Effector CD4-positive, alpha-beta T cell (primary cell): ENCODE data around the gene ALDH3A1.
A peak's percentile ranks its signal among the peaks of the same experiment; 100 is the strongest.

ENCODE experiments used
- DNase-seq: peaks from one replicate; pipeline ENCODE4 v3.0.0-alpha.2; 2020

ALDH3A1 gene

GRCh38 chr17:19759568-19760549 is 11.8 kb upstream of the ALDH3A1 start:
- no peak for DNase-seq

GRCh38 chr17:19757536-19758180 is 9.6 kb upstream of the ALDH3A1 start:
- DNase-seq, result no peak

- DNase-seq, result no peak
Observed at GRCh38 chr17:19756546-19756945, 8.4 kb upstream of the ALDH3A1 start.

- DNase-seq, result no peak
Observed at GRCh38 chr17:19755821-19756510, 7.9 kb upstream of the ALDH3A1 start.

GRCh38 chr17:19755392-19755791 is 7.3 kb upstream of the ALDH3A1 start:
- no peak for DNase-seq

- no peak for DNase-seq
Observed at GRCh38 chr17:19753661-19754463, 5.8 kb upstream of the ALDH3A1 start.

GRCh38 chr17:19753051-19753509 is 5.0 kb upstream of the ALDH3A1 start:
- DNase-seq, result no peak

- no peak for DNase-seq
Observed at GRCh38 chr17:19752216-19753050, 4.3 kb upstream of the ALDH3A1 start.

GRCh38 chr17:19750835-19751234 is 2.7 kb upstream of the ALDH3A1 start:
- no peak for DNase-seq

- DNase-seq, result no peak
Observed at GRCh38 chr17:19750020-19750572, 2.0 kb upstream of the ALDH3A1 start.

GRCh38 chr17:19748807-19749193 is 702 bp upstream of the ALDH3A1 start:
- DNase-seq, result no peak

GRCh38 chr17:19747159-19747719 is 859 bp downstream of the ALDH3A1 start:
- no peak for DNase-seq

- DNase-seq, result no peak
Observed at GRCh38 chr17:19746517-19746916, 1.6 kb downstream of the ALDH3A1 start.

GRCh38 chr17:19744922-19745757 is 3.0 kb downstream of the ALDH3A1 start:
- peak; percentile 81 for DNase-seq

GRCh38 chr17:19744492-19744891 is 3.6 kb downstream of the ALDH3A1 start:
- DNase-seq, result no peak

- no peak for DNase-seq
Observed at GRCh38 chr17:19743101-19744100, 4.7 kb downstream of the ALDH3A1 start.

GRCh38 chr17:19742495-19742894 is 5.6 kb downstream of the ALDH3A1 start:
- DNase-seq, result no peak

GRCh38 chr17:19741832-19742457 is 6.2 kb downstream of the ALDH3A1 start:
- DNase-seq, result no peak
